ENCODE data around the gene KLF7. TPM values are rescaled to one million over a fixed set of nuclear protein-coding genes. Genes with fewer than 3 reads are reported as not detected.

The KLF7 gene
- total and polyA plus RNA-seq, 9 of the 15 experiments (the other 6 are each of a cell fraction or from before 2014, with no cell fraction given), result 0.04 to 0.54 (median 0.07) TPM

- CTCF ChIA-PET (ENCODE audit: low intra/inter-chr PET ratio), result no interaction called here
- FAIRE-seq, result no peak
- H3K4me2 ChIP-seq (ENCODE audit: insufficient read depth, low read length), result no peak overlapping the region
- H3K27ac ChIP-seq (ENCODE audit: extremely low read depth, low read depth, low read length), result no peak overlapping the region
- no peaks in the 10 kb centered on the region for H3K36me3 ChIP-seq (ENCODE audit: control insufficient read depth, insufficient read depth, low read length)
- H4K20me1 ChIP-seq (replicated peaks; ENCODE audit: control insufficient read depth, insufficient read depth, low read length), result no peaks in the 10 kb centered on the region
- H3K9me1 ChIP-seq (ENCODE audit: control insufficient read depth, insufficient read depth, low read length), result no peaks in the 10 kb centered on the region
- no TSS peak for BruUV-seq (replicated peaks)
- no peaks in the 10 kb centered on the region for H3K79me2 ChIP-seq (ENCODE audit: control insufficient read depth, insufficient read depth, low read length)
- no peaks in the 10 kb centered on the region for H3K9me3 ChIP-seq (replicated peaks; ENCODE audit: control insufficient read depth, insufficient read depth, low read depth, low read length)
- H3K27me3 ChIP-seq (ENCODE audit: control insufficient read depth in 2 of 2, insufficient read depth in 2 of 2, low read length in 2 of 2), result peaks cover 0 to 4% of the 10 kb centered on the region in 2 experiments; a peak in 2 of 5 replicates
- in situ Hi-C loops (cut with MboI) (no loop called here), intact Hi-C loops (cut with micrococcal nuclease) (no loop called here)
- no peak overlapping the region for H3K9ac ChIP-seq (ENCODE audit: insufficient read depth in 1 of 2, low read depth in 2 of 2, low read length in 2 of 2)
- WGBS (ENCODE audit: insufficient coverage, low coverage, missing lambda C conversion rate), result 0% methylated on average over 4 of the region's 5 CpGs
- TF ChIP-seq TCF3 (CRISPR knock-in tag; IDR thresholded peaks at IDR 0.05) (no peak), ARHGAP35 (IDR thresholded peaks at IDR 0.05; ENCODE audit: partially characterized antibody) (no peak), YBX1 (IDR thresholded peaks at IDR 0.05) (no peak)
- no peaks in the 10 kb centered on the region for H3K4me1 ChIP-seq (replicated peaks in 1 of 2; ENCODE audit: control insufficient read depth in 2 of 2, insufficient read depth in 2 of 2, low read length in 2 of 2)
- no peak overlapping the region for H3K4me3 ChIP-seq
- POLR2A ChIA-PET, result no interaction called here
- no peak for ATAC-seq
- no peak overlapping the region for H2AFZ ChIP-seq (ENCODE audit: low read depth, low read length)
- no peak for DNase-seq (ENCODE audit: extremely low read depth in 1 of 4, low spot score in 3 of 4)
Measured at GRCh38 chr2:207085110-207085509, 80.6 kb downstream of the KLF7 start.

- FAIRE-seq (no peak), ATAC-seq (no peak), DNase-seq (ENCODE audit: extremely low read depth in 1 of 4, low spot score in 3 of 4) (no peak)
- Histone ChIP-seq H3K9me3 (replicated peaks; ENCODE audit: control insufficient read depth, insufficient read depth, low read depth, low read length) (no peaks in the 10 kb centered on the region), H3K36me3 (ENCODE audit: control insufficient read depth, insufficient read depth, low read length) (no peaks in the 10 kb centered on the region), H2AFZ (ENCODE audit: low read depth, low read length) (no peak overlapping the region), H3K79me2 (ENCODE audit: control insufficient read depth, insufficient read depth, low read length) (no peaks in the 10 kb centered on the region), H3K4me1 (replicated peaks in 1 of 2; ENCODE audit: control insufficient read depth in 2 of 2, insufficient read depth in 2 of 2, low read length in 2 of 2) (no peaks in the 10 kb centered on the region), H3K9me1 (ENCODE audit: control insufficient read depth, insufficient read depth, low read length) (no peaks in the 10 kb centered on the region), H4K20me1 (replicated peaks; ENCODE audit: control insufficient read depth, insufficient read depth, low read length) (no peaks in the 10 kb centered on the region), H3K27me3 (ENCODE audit: control insufficient read depth in 2 of 2, insufficient read depth in 2 of 2, low read length in 2 of 2) (peaks cover 0 to 4% of the 10 kb centered on the region in 2 experiments; a peak in 2 of 5 replicates), H3K4me2 (ENCODE audit: insufficient read depth, low read length) (no peak overlapping the region), H3K9ac (ENCODE audit: insufficient read depth in 1 of 2, low read depth in 2 of 2, low read length in 2 of 2) (no peak overlapping the region), H3K4me3 (no peak overlapping the region), H3K27ac (ENCODE audit: extremely low read depth, low read depth, low read length) (no peak overlapping the region)
- ChIA-PET POLR2A (no interaction called here), CTCF (ENCODE audit: low intra/inter-chr PET ratio) (no interaction called here)
- in situ Hi-C loops (cut with MboI) (no loop called here), intact Hi-C loops (cut with micrococcal nuclease) (no loop called here)
- 0% methylated on average over 2 of the region's 2 CpGs for WGBS (ENCODE audit: insufficient coverage, low coverage, missing lambda C conversion rate)
- no TSS peak for BruUV-seq (replicated peaks)
- TF ChIP-seq CBFA2T2 (conservative IDR thresholded peaks at IDR 0.05) (no peak), ELF2 (CRISPR knock-in tag; IDR thresholded peaks at IDR 0.05) (no peak), GATAD2A (IDR thresholded peaks at IDR 0.05) (no peak), SRSF3 (IDR thresholded peaks at IDR 0.05; ENCODE audit: insufficient read depth, low read length) (no peak)
Measured at GRCh38 chr2:207083361-207084110, 82.2 kb downstream of the KLF7 start.
